ENCODE data around the gene UBE2K.
A peak's percentile ranks its signal among the peaks of the same experiment; 100 is the strongest.
"Not testable (repeated sequence)": the region's sequence is repeated elsewhere in the genome, so short reads cannot be mapped to it uniquely, and the experiment has no call there.

Gene UBE2K

GRCh38 chr4:39719804-39720580, 22.1 kb downstream of the UBE2K start:
- TF ChIP-seq CTCF (IDR thresholded peaks at IDR 0.05; ENCODE audit: low read depth, low read length), result no peak
- DNase-seq (ENCODE audit: extremely low read depth, low read depth), result no peak

- DNase-seq (ENCODE audit: extremely low read depth, low read depth), result not testable (repeated sequence)
Observed at GRCh38 chr4:39721273-39721672, 23.3 kb downstream of the UBE2K start.

GRCh38 chr4:39721788-39722187, 23.9 kb downstream of the UBE2K start:
- no peak for DNase-seq (ENCODE audit: extremely low read depth, low read depth)
- TF ChIP-seq CTCF (IDR thresholded peaks at IDR 0.05; ENCODE audit: low read depth, low read length), result no peak

GRCh38 chr4:39729557-39729956, 31.6 kb downstream of the UBE2K start:
- no peak for DNase-seq (ENCODE audit: extremely low read depth, low read depth)
- TF ChIP-seq CTCF (IDR thresholded peaks at IDR 0.05; ENCODE audit: low read depth, low read length), result no peak

GRCh38 chr4:39730072-39730471, 32.1 kb downstream of the UBE2K start:
- no peak for TF ChIP-seq CTCF (IDR thresholded peaks at IDR 0.05; ENCODE audit: low read depth, low read length)
- DNase-seq (ENCODE audit: extremely low read depth, low read depth), result no peak

- TF ChIP-seq CTCF (IDR thresholded peaks at IDR 0.05; ENCODE audit: low read depth, low read length), result no peak
- DNase-seq (ENCODE audit: extremely low read depth, low read depth), result no peak
Observed at GRCh38 chr4:39731908-39732307, 34.0 kb downstream of the UBE2K start.

GRCh38 chr4:39732728-39733127, 34.8 kb downstream of the UBE2K start:
- no peak for TF ChIP-seq CTCF (IDR thresholded peaks at IDR 0.05; ENCODE audit: low read depth, low read length)
- DNase-seq (ENCODE audit: extremely low read depth, low read depth), result peak; percentile 46

- not testable (repeated sequence) for DNase-seq (ENCODE audit: extremely low read depth, low read depth)
Observed at GRCh38 chr4:39739591-39739990, 41.7 kb downstream of the UBE2K start.

Measured in AG09319 (cell line).